GM18861 (cell line): Measurements from ENCODE around the gene MAP9.
"Not testable (repeated sequence)": the region's sequence is repeated elsewhere in the genome, so short reads cannot be mapped to it uniquely, and the experiment has no call there.

Experiments used
- ATAC-seq: cut with Tn5 transposase; IDR thresholded peaks from one replicate; pipeline ENCODE4 v1.9.1; 2021; ENCODE audit not compliant: unreplicated experiment

MAP9 gene

GRCh38 chr4:155353923-155354540 is 22.7 kb downstream of the MAP9 start:
- ATAC-seq: peak; percentile 99

- no peak for ATAC-seq
These were observed 34.6 kb downstream of the MAP9 start for GRCh38 chr4:155342142-155342541.

- no peak for ATAC-seq
These were observed 36.8 kb downstream of the MAP9 start for GRCh38 chr4:155339999-155340398.

GRCh38 chr4:155339588-155339987 is 37.2 kb downstream of the MAP9 start:
- no peak for ATAC-seq

- no peak for ATAC-seq
These were observed 38.6 kb downstream of the MAP9 start for GRCh38 chr4:155338196-155338595.

- ATAC-seq: no peak
These were observed 40.5 kb downstream of the MAP9 start for GRCh38 chr4:155336242-155336641.

- ATAC-seq: no peak
These were observed 45.3 kb downstream of the MAP9 start for GRCh38 chr4:155331478-155331877.

- no peak for ATAC-seq
These were observed 54.0 kb downstream of the MAP9 start for GRCh38 chr4:155322782-155323181.

- no peak for ATAC-seq
These were observed 55.8 kb downstream of the MAP9 start for GRCh38 chr4:155321006-155321405.

- ATAC-seq: no peak
These were observed 57.2 kb downstream of the MAP9 start for GRCh38 chr4:155319516-155319915.

- ATAC-seq: not testable (repeated sequence)
These were observed 64.7 kb downstream of the MAP9 start for GRCh38 chr4:155312027-155312426.

- ATAC-seq: no peak
These were observed 69.0 kb downstream of the MAP9 start for GRCh38 chr4:155307731-155308277.

GRCh38 chr4:155305619-155306018 is 71.1 kb downstream of the MAP9 start:
- no peak for ATAC-seq

GRCh38 chr4:155304375-155304774 is 72.4 kb downstream of the MAP9 start:
- ATAC-seq: no peak

- no peak for ATAC-seq
These were observed 77.7 kb downstream of the MAP9 start for GRCh38 chr4:155299103-155299502.
